Measurements from ENCODE around the gene DCAKD. TPM values are rescaled to one million over a fixed set of nuclear protein-coding genes. Genes with fewer than 3 reads are reported as not detected.
A peak's percentile ranks its signal among the peaks of the same experiment; 100 is the strongest.

Gene DCAKD
- total and polyA plus RNA-seq, 2 donors (not counting 3 experiments of a cell fraction or from before 2014, with no cell fraction given): 30.8 to 36.5 TPM

GRCh38 chr17:45016823-45017222 is 34.6 kb downstream of the DCAKD start:
- Histone ChIP-seq H3K9ac (replicated peaks; ENCODE audit: extremely low read depth, insufficient read depth, low read length) (no peak overlapping the region), H3K27ac (ENCODE audit: insufficient read depth, low read depth, low read length) (no peak overlapping the region), H3K9me3 (replicated peaks; ENCODE audit: control insufficient read depth, insufficient read depth, low read length) (no peaks in the 10 kb centered on the region), H3K4me3 (replicated peaks in 1 of 3; ENCODE audit: insufficient read depth in 1 of 3, low read depth in 1 of 3, low read length in 3 of 3) (no peak overlapping the region), H2AFZ (ENCODE audit: low read depth, low read length) (no peak overlapping the region), H4K20me1 (replicated peaks; ENCODE audit: control insufficient read depth, extremely low read depth, insufficient read depth, low read length) (no peaks in the 10 kb centered on the region), H3K36me3 (ENCODE audit: control insufficient read depth in 2 of 2, extremely low read depth in 1 of 2, insufficient read depth in 2 of 2, low read length in 2 of 2) (no peaks in the 10 kb centered on the region), H3K4me1 (ENCODE audit: control insufficient read depth, extremely low read depth, insufficient read depth, low read length) (peaks cover 17% of the 10 kb centered on the region), H3K27me3 (ENCODE audit: control insufficient read depth in 2 of 2, insufficient read depth in 2 of 2, low read length in 2 of 2) (no peaks in the 10 kb centered on the region), H3K79me2 (ENCODE audit: control insufficient read depth, insufficient read depth, low read length) (no peaks in the 10 kb centered on the region), H3K9me1 (replicated peaks; ENCODE audit: control insufficient read depth, extremely low read depth, insufficient read depth, low read length) (no peaks in the 10 kb centered on the region), H3K4me2 (ENCODE audit: insufficient read depth, low read length) (no peak overlapping the region)
- POLR2A ChIA-PET: no interaction called here
- BruUV-seq (replicated peaks): no TSS peak
- no peak for TF ChIP-seq MYC (IDR thresholded peaks at IDR 0.05; ENCODE audit: low read depth, low read length)
- peak in 1 of 2 donors; percentile 32 for TF ChIP-seq CTCF (IDR thresholded peaks at IDR 0.05; ENCODE audit: extremely low read depth in 1 of 2, insufficient read depth in 1 of 2, low read depth in 1 of 2, low read length in 2 of 2)
- TF ChIP-seq GATA2 (IDR thresholded peaks at IDR 0.05; ENCODE audit: insufficient read depth, insufficient read length, low read depth, low read length): no peak
- no peak for TF ChIP-seq POLR2A (IDR thresholded peaks at IDR 0.05; ENCODE audit: low read depth, low read length)
- CTCF ChIA-PET: interaction anchor here (1.0 to 13.8 kb wide), 2 partner anchors 97 to 138 kb away, joined by 3 to 331 read pairs; partner anchors contain the start of gene GFAP
- intact Hi-C loops (cut with micrococcal nuclease) (loop anchor here (5.0 kb wide), 1 partner anchor 50 kb away; the partner anchor contains the start of gene C1QL1), dilution Hi-C loops (cut with MboI; ENCODE audit: extremely low pct_ligation_motif_present, low sequenced_read_pairs) (no loop called here)
- FAIRE-seq (no peak), DNase-seq (ENCODE audit: low read depth, low spot score) (no peak)

- TF ChIP-seq EZH2 (IDR thresholded peaks at IDR 0.05; ENCODE audit: borderline replicate concordance, low read depth, low read length, severe bottlenecking) (no peak), GATA2 (IDR thresholded peaks at IDR 0.05; ENCODE audit: insufficient read depth, insufficient read length, low read depth, low read length) (no peak), MAX (IDR thresholded peaks at IDR 0.05; ENCODE audit: insufficient read depth, insufficient read length) (no peak), POLR2AphosphoS5 (IDR thresholded peaks at IDR 0.05; ENCODE audit: insufficient read depth, low read depth, low read length) (no peak), FOS (IDR thresholded peaks at IDR 0.05; ENCODE audit: borderline replicate concordance, insufficient read depth, low read length) (no peak), CTCF (IDR thresholded peaks at IDR 0.05; ENCODE audit: extremely low read depth in 1 of 2, insufficient read depth in 1 of 2, low read depth in 1 of 2, low read length in 2 of 2) (no peak), JUN (IDR thresholded peaks at IDR 0.05; ENCODE audit: borderline replicate concordance, insufficient read depth, insufficient read length, low read depth) (no peak), MYC (IDR thresholded peaks at IDR 0.05; ENCODE audit: low read depth, low read length) (no peak), POLR2A (IDR thresholded peaks at IDR 0.05; ENCODE audit: low read depth, low read length) (no peak)
- H3K4me1 ChIP-seq (ENCODE audit: control insufficient read depth, extremely low read depth, insufficient read depth, low read length): peaks cover 11% of the 10 kb centered on the region
- H3K9me3 ChIP-seq (replicated peaks; ENCODE audit: control insufficient read depth, insufficient read depth, low read length): no peaks in the 10 kb centered on the region
- POLR2A ChIA-PET: no interaction called here
- no peaks in the 10 kb centered on the region for H3K36me3 ChIP-seq (ENCODE audit: control insufficient read depth in 2 of 2, extremely low read depth in 1 of 2, insufficient read depth in 2 of 2, low read length in 2 of 2)
- intact Hi-C loops (cut with micrococcal nuclease): loop anchor here (5.0 kb wide), 1 partner anchor 49 kb away; the partner anchor contains the start of gene C1QL1
- no peak for DNase-seq (ENCODE audit: low read depth, low spot score)
- no peaks in the 10 kb centered on the region for H3K27me3 ChIP-seq (ENCODE audit: control insufficient read depth in 2 of 2, insufficient read depth in 2 of 2, low read length in 2 of 2)
- no peak overlapping the region for H3K9ac ChIP-seq (replicated peaks; ENCODE audit: extremely low read depth, insufficient read depth, low read length)
- H3K27ac ChIP-seq (ENCODE audit: insufficient read depth, low read depth, low read length): no peak overlapping the region
- no peak overlapping the region for H3K4me2 ChIP-seq (ENCODE audit: insufficient read depth, low read length)
- no peaks in the 10 kb centered on the region for H4K20me1 ChIP-seq (replicated peaks; ENCODE audit: control insufficient read depth, extremely low read depth, insufficient read depth, low read length)
- H3K9me1 ChIP-seq (replicated peaks; ENCODE audit: control insufficient read depth, extremely low read depth, insufficient read depth, low read length): no peaks in the 10 kb centered on the region
- CTCF ChIA-PET: interaction anchor here (13.8 kb wide), 1 partner anchor 97 kb away, joined by 331 read pairs; the partner anchor contains the start of gene GFAP
- BruUV-seq (replicated peaks): no TSS peak
- no peak overlapping the region for H3K4me3 ChIP-seq (replicated peaks in 1 of 3; ENCODE audit: insufficient read depth in 1 of 3, low read depth in 1 of 3, low read length in 3 of 3)
- H3K79me2 ChIP-seq (ENCODE audit: control insufficient read depth, insufficient read depth, low read length): no peaks in the 10 kb centered on the region
- dilution Hi-C loops (cut with MboI; ENCODE audit: extremely low pct_ligation_motif_present, low sequenced_read_pairs): no loop called here
- no peak for FAIRE-seq
- H2AFZ ChIP-seq (ENCODE audit: low read depth, low read length): no peak overlapping the region
Observed at GRCh38 chr17:45016237-45016636, 35.2 kb downstream of the DCAKD start.
